ENCODE results near the gene DLG2. TPM values are rescaled to one million over a fixed set of nuclear protein-coding genes. Genes with fewer than 3 reads are reported as not detected.

The DLG2 gene
- total RNA-seq, 3 donors from 2014 or later (not counting 1 experiment from before 2014, with no cell fraction given): 1.7 to 2.9 (median 2.2) TPM

DNA sequence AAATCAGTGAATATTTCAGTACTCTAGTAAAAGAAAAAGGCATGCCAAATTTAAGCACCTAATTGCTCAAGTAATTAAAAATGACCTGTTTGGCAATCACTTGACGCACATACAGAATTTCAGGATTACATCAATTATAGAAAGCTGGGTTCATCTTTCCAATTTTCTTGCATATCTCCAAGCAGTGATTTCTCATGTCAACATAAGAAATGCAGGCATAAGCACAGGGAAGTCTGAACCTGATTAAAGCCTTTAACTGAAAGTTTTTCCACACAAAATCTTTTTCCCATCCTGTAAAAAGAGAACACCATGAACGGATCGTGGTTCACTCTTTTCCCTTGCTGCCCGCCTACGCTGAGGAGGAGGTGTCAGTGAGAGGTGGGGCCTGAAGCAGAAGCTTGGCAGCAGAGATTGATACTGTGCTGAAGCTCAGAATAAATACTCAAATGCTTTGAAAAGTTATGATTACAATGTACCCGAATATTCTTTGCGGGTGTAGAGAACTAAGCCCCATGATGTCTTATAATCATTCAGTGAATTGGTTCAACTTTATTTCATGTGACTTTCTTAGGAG, 1636.9 kb downstream of the DLG2 start:
- WGBS (ENCODE audit: insufficient coverage): 80% methylated on average over 7 of the region's 7 CpGs
- no peak overlapping the region for H3K4me3 ChIP-seq (ENCODE audit: low read length)
- TF ChIP-seq, protein P1, sequence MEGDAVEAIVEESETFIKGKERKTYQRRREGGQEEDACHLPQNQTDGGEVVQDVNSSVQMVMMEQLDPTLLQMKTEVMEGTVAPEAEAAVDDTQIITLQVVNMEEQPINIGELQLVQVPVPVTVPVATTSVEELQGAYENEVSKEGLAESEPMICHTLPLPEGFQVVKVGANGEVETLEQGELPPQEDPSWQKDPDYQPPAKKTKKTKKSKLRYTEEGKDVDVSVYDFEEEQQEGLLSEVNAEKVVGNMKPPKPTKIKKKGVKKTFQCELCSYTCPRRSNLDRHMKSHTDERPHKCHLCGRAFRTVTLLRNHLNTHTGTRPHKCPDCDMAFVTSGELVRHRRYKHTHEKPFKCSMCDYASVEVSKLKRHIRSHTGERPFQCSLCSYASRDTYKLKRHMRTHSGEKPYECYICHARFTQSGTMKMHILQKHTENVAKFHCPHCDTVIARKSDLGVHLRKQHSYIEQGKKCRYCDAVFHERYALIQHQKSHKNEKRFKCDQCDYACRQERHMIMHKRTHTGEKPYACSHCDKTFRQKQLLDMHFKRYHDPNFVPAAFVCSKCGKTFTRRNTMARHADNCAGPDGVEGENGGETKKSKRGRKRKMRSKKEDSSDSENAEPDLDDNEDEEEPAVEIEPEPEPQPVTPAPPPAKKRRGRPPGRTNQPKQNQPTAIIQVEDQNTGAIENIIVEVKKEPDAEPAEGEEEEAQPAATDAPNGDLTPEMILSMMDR (IDR thresholded peaks at IDR 0.05): no peak
- ATAC-seq (no peak), DNase-seq (no peak)
- no peaks in the 10 kb centered on the region for H3K36me3 Mint-ChIP-seq
- H3K4me1 Mint-ChIP-seq: no peaks in the 10 kb centered on the region
- no peak overlapping the region for H3K27ac Mint-ChIP-seq
- H3K27me3 Mint-ChIP-seq (ENCODE audit: low read depth in 2 of 2): no peaks in the 10 kb centered on the region
- H3K4me1 ChIP-seq (ENCODE audit: control insufficient read depth, insufficient read depth, low read length): no peaks in the 10 kb centered on the region
- no peaks in the 10 kb centered on the region for H3K27me3 ChIP-seq (ENCODE audit: control insufficient read depth, insufficient read depth, low read length)
- intact Hi-C loops (cut with micrococcal nuclease): no loop called here
- H3K27ac ChIP-seq (ENCODE audit: low read length): no peak overlapping the region
- peaks cover 11 to 24% of the 10 kb centered on the region in 2 donors for H3K9me3 Mint-ChIP-seq
- H3K9me3 ChIP-seq (ENCODE audit: control insufficient read depth, insufficient read depth, low read length): no peaks in the 10 kb centered on the region
- H3K36me3 ChIP-seq (ENCODE audit: control insufficient read depth, insufficient read depth, low read length): no peaks in the 10 kb centered on the region
- H3K4me3 Mint-ChIP-seq: no peak overlapping the region

DNA sequence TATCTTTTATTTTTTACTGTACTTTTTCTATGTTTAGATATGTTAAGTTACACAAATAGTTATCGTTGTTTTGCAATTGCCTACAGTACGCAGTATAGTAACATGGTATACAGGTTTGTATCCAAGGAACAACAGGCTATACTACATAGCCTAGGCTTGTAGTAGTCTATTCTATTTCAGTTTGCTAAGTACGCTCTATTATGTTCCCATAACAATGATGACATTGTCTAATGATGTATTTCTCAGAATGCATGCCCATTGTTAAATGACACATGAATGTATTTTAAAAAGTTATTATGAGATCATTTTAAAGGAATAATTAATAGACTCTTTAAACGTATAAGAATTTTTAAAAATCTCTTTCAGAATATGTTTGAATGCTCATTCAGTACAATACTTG, 1644.3 kb downstream of the DLG2 start:
- Histone ChIP-seq H3K27ac (ENCODE audit: low read length) (no peak overlapping the region), H3K4me3 (ENCODE audit: low read length) (no peak overlapping the region), H3K27me3 (ENCODE audit: control insufficient read depth, insufficient read depth, low read length) (no peaks in the 10 kb centered on the region), H3K36me3 (ENCODE audit: control insufficient read depth, insufficient read depth, low read length) (no peaks in the 10 kb centered on the region), H3K9me3 (ENCODE audit: control insufficient read depth, insufficient read depth, low read length) (no peaks in the 10 kb centered on the region), H3K4me1 (ENCODE audit: control insufficient read depth, insufficient read depth, low read length) (no peaks in the 10 kb centered on the region)
- intact Hi-C loops (cut with micrococcal nuclease): no loop called here
- ATAC-seq: no peak
- Mint-ChIP-seq H3K4me3 (no peak overlapping the region), H3K36me3 (no peaks in the 10 kb centered on the region), H3K4me1 (no peaks in the 10 kb centered on the region), H3K9me3 (peaks cover 6 to 7% of the 10 kb centered on the region in 2 donors), H3K27ac (no peak overlapping the region), H3K27me3 (ENCODE audit: low read depth in 2 of 2) (no peaks in the 10 kb centered on the region)
- 100% methylated on average over 3 of the region's 4 CpGs for WGBS (ENCODE audit: insufficient coverage)
- TF ChIP-seq, protein P1 (IDR thresholded peaks at IDR 0.05): no peak
- no peak for DNase-seq

DNA sequence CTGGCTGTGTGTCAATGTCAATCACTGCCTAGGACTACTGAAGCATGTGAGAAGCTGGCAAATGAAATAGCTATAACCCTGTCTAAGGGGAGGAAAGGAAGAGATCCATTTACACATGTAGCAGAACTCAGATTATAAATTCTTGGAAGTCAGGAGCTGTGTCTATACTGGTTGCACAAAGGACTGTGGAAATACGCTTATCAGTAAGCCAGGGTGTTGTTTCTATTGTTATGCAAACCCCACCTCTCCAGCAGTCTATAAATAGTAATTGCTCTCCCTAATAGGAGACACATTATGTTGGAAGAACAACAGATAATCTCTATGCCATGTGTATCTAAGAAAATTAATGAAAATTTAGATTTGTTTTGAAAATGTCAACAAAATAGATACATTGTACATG, 1647.6 kb downstream of the DLG2 start:
- ATAC-seq: no peak
- no CpG with 5 or more reads among the region's 1 CpG for WGBS (ENCODE audit: insufficient coverage)
- H3K4me3 Mint-ChIP-seq: no peak overlapping the region
- no peak overlapping the region for H3K27ac Mint-ChIP-seq
- Histone ChIP-seq H3K27ac (ENCODE audit: low read length) (no peak overlapping the region), H3K4me3 (ENCODE audit: low read length) (no peak overlapping the region), H3K27me3 (ENCODE audit: control insufficient read depth, insufficient read depth, low read length) (no peaks in the 10 kb centered on the region), H3K36me3 (ENCODE audit: control insufficient read depth, insufficient read depth, low read length) (no peaks in the 10 kb centered on the region), H3K4me1 (ENCODE audit: control insufficient read depth, insufficient read depth, low read length) (no peaks in the 10 kb centered on the region), H3K9me3 (ENCODE audit: control insufficient read depth, insufficient read depth, low read length) (no peaks in the 10 kb centered on the region)
- no peaks in the 10 kb centered on the region for H3K27me3 Mint-ChIP-seq (ENCODE audit: low read depth in 2 of 2)
- no peaks in the 10 kb centered on the region for H3K4me1 Mint-ChIP-seq
- TF ChIP-seq, protein P1 (IDR thresholded peaks at IDR 0.05): no peak
- no peaks in the 10 kb centered on the region for H3K36me3 Mint-ChIP-seq
- H3K9me3 Mint-ChIP-seq: peaks cover 6 to 10% of the 10 kb centered on the region in 2 donors
- intact Hi-C loops (cut with micrococcal nuclease): no loop called here
- DNase-seq: no peak

GRCh38 chr11:83978942-83979341, 1648.2 kb downstream of the DLG2 start:
- no peak overlapping the region for H3K27ac ChIP-seq (ENCODE audit: low read length)
- Mint-ChIP-seq H3K4me3 (no peak overlapping the region), H3K27ac (no peak overlapping the region), H3K36me3 (no peaks in the 10 kb centered on the region), H3K9me3 (peaks cover 6 to 9% of the 10 kb centered on the region in 2 donors), H3K4me1 (no peaks in the 10 kb centered on the region), H3K27me3 (ENCODE audit: low read depth in 2 of 2) (no peaks in the 10 kb centered on the region)
- H3K36me3 ChIP-seq (ENCODE audit: control insufficient read depth, insufficient read depth, low read length): no peaks in the 10 kb centered on the region
- TF ChIP-seq, protein P1 (IDR thresholded peaks at IDR 0.05): no peak
- no peaks in the 10 kb centered on the region for H3K4me1 ChIP-seq (ENCODE audit: control insufficient read depth, insufficient read depth, low read length)
- DNase-seq (no peak), ATAC-seq (no peak)
- H3K4me3 ChIP-seq (ENCODE audit: low read length): no peak overlapping the region
- no peaks in the 10 kb centered on the region for H3K9me3 ChIP-seq (ENCODE audit: control insufficient read depth, insufficient read depth, low read length)
- intact Hi-C loops (cut with micrococcal nuclease): no loop called here
- 100% methylated on average over 1 of the region's 1 CpG for WGBS (ENCODE audit: insufficient coverage)
- no peaks in the 10 kb centered on the region for H3K27me3 ChIP-seq (ENCODE audit: control insufficient read depth, insufficient read depth, low read length)
